ENCODE results near the gene EYA2.

DNA sequence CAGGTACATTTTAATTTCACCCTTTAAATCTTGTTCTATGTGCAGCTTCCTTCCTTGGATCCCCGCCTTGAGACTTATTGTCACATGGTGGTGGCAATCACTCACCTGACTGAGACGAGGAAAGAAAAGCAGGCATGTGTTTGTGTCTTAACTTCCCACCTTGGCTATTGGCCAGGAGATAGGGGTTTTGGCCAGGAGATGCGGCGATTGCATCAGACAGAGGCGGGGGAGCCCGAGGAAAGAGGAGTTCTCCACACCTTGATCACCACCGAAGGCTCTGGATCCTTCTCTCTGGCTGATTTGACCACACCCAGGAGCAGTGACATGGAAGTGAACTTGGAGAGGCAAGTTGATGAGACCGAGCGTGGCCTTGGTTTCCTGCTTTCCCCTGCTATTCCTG lies 49.7 kb upstream of the EYA2 start:
- TF ChIP-seq EZH2phosphoT487 (IDR thresholded peaks at IDR 0.05; ENCODE audit: insufficient read depth, low read depth): no peak
- TF ChIP-seq EZH2 (IDR thresholded peaks at IDR 0.05; ENCODE audit: insufficient read depth, poor library complexity, severe bottlenecking): no peak

Data from GM23248 (cell line).